Measurements from ENCODE around the gene ATAD1. TPM values are rescaled to one million over a fixed set of nuclear protein-coding genes. Genes with fewer than 3 reads are reported as not detected.
"Not testable (repeated sequence)": the region's sequence is repeated elsewhere in the genome, so short reads cannot be mapped to it uniquely, and the experiment has no call there.

ATAD1 gene
- total and polyA plus RNA-seq, 8 donors, result 3.6 to 23.4 (median 16.0) TPM

GRCh38 chr10:87752566-87752965 lies 65.5 kb downstream of the ATAD1 start:
- DNase-seq (no peak), FAIRE-seq (peak; percentile 5), ATAC-seq (no peak)
- Histone ChIP-seq H3K4me3 (no peak overlapping the region), H3K36me3 (peaks cover 0 to 14% (median 0%) of the 10 kb centered on the region in 3 donors), H3K9me3 (no peaks in the 10 kb centered on the region), H3K27ac (no peak overlapping the region), H3K27me3 (no peaks in the 10 kb centered on the region), H3K4me1 (no peaks in the 10 kb centered on the region)
- WGBS, 2 donors, result 84 to 94% methylated on average over 2 of the region's 2 CpGs
- intact Hi-C loops (cut with DNase I), result no loop called here
- TF ChIP-seq CTCF (IDR thresholded peaks at IDR 0.05), result no peak

- Histone ChIP-seq H3K4me1 (no peaks in the 10 kb centered on the region), H3K36me3 (peaks cover 0 to 14% (median 0%) of the 10 kb centered on the region in 3 donors), H3K9me3 (no peaks in the 10 kb centered on the region), H3K4me3 (no peak overlapping the region), H3K27ac (no peak overlapping the region), H3K27me3 (no peaks in the 10 kb centered on the region)
- 84 to 90% methylated on average over 2 of the region's 2 CpGs for WGBS, 2 donors
- DNase-seq (no peak), ATAC-seq (no peak), FAIRE-seq (no peak)
- intact Hi-C loops (cut with DNase I), result no loop called here
- no peak for TF ChIP-seq CTCF (IDR thresholded peaks at IDR 0.05)
These were observed 66.8 kb downstream of the ATAD1 start for GRCh38 chr10:87751274-87751673.

- FAIRE-seq, result no peak
- intact Hi-C loops (cut with DNase I), result no loop called here
- H3K9me3 ChIP-seq, result no peaks in the 10 kb centered on the region
These were observed 67.2 kb downstream of the ATAD1 start for GRCh38 chr10:87750817-87751216.

GRCh38 chr10:87750001-87750671 lies 67.9 kb downstream of the ATAD1 start:
- no peaks in the 10 kb centered on the region for H3K4me1 ChIP-seq
- H3K27me3 ChIP-seq, result no peaks in the 10 kb centered on the region
- no peaks in the 10 kb centered on the region for H3K9me3 ChIP-seq
- DNase-seq, result no peak
- TF ChIP-seq CTCF (IDR thresholded peaks at IDR 0.05), result no peak
- no peak for FAIRE-seq
- peak in 3 of 4 donors; percentile 20 to 54 (median 47) for ATAC-seq
- peaks cover 0 to 9% (median 0%) of the 10 kb centered on the region in 3 donors for H3K36me3 ChIP-seq
- H3K27ac ChIP-seq, result no peak overlapping the region
- intact Hi-C loops (cut with DNase I), result no loop called here
- WGBS, 2 donors, result 64 to 70% methylated on average over 5 of the region's 5 CpGs
- H3K4me3 ChIP-seq, result no peak overlapping the region

More at GRCh38 chr10:87750817-87751216, 67.2 kb downstream of the ATAD1 start:
- DNase-seq (no peak), ATAC-seq (peak in 1 of 4 donors; percentile 15)
- H3K36me3 ChIP-seq, result peaks cover 0 to 14% (median 0%) of the 10 kb centered on the region in 3 donors
- H3K27ac ChIP-seq, result no peak overlapping the region
- TF ChIP-seq CTCF (IDR thresholded peaks at IDR 0.05), result no peak
- no peaks in the 10 kb centered on the region for H3K27me3 ChIP-seq
- no peak overlapping the region for H3K4me3 ChIP-seq
- H3K4me1 ChIP-seq, result no peaks in the 10 kb centered on the region

GRCh38 chr10:87748244-87748643 lies 69.8 kb downstream of the ATAD1 start:
- H3K36me3 ChIP-seq, result peaks cover 0 to 14% (median 0%) of the 10 kb centered on the region in 3 donors
- DNase-seq; FAIRE-seq; ATAC-seq; H3K27me3 ChIP-seq; H3K9me3 ChIP-seq; H3K4me1 ChIP-seq; H3K27ac ChIP-seq; H3K4me3 ChIP-seq; intact Hi-C loops (cut with DNase I): not testable (repeated sequence)
- 78 to 83% methylated on average over 4 of the region's 4 CpGs for WGBS, 2 donors
